Skeletal muscle tissue (tissue), 4 donors: ENCODE measurements around the gene TIAM2. TPM values are rescaled to one million over a fixed set of nuclear protein-coding genes. Genes with fewer than 3 reads are reported as not detected.
"Not testable (repeated sequence)": the region's sequence is repeated elsewhere in the genome, so short reads cannot be mapped to it uniquely, and the experiment has no call there.

Source experiments
- H3K27ac ChIP-seq: one replicate; pipeline ENCODE4 v1.7.0; 2013; ENCODE audit warnings: mild to moderate bottlenecking, low read depth, low read length, inconsistent platforms
- H3K27me3 ChIP-seq, 3 donors: one replicate each; pipeline ENCODE4 v1.7.0; 2013; ENCODE audit warnings: low read length in 3 of 3; ENCODE audit not compliant: control insufficient read depth in 3 of 3, insufficient read depth in 3 of 3
- H3K36me3 ChIP-seq, 3 donors: one replicate each; pipeline ENCODE4 v1.7.0; 2013; ENCODE audit warnings: low read length in 3 of 3; ENCODE audit not compliant: control insufficient read depth in 3 of 3, insufficient read depth in 3 of 3
- H3K4me1 ChIP-seq, 3 donors: one replicate each; pipeline ENCODE4 v1.7.0; 2013; ENCODE audit warnings: low read length in 3 of 3, mild to moderate bottlenecking in 3 of 3; ENCODE audit not compliant: control insufficient read depth in 3 of 3, insufficient read depth in 3 of 3
- H3K4me3 ChIP-seq, 3 donors: one replicate each; pipeline ENCODE4 v1.7.0; 2013; ENCODE audit warnings: low read length in 3 of 3
- H3K9ac ChIP-seq, 3 donors: one replicate each; pipeline ENCODE4 v1.7.0; 2013; ENCODE audit warnings: low read length in 3 of 3, mild to moderate bottlenecking in 3 of 3, moderate library complexity in 2 of 3, low read depth in 1 of 3
- H3K9me3 ChIP-seq, 3 donors: one replicate each; pipeline ENCODE4 v1.7.0; 2013; ENCODE audit warnings: low read length in 3 of 3; ENCODE audit not compliant: control insufficient read depth in 3 of 3
- total RNA-seq: library from RNA; depleted of rRNA; stranded (reverse); fragments of >200 nt; gene quantifications from one replicate; pipeline ENCODE4 v1.2.3, GENCODE V29; 2014
- donor health status: Osteomylitis.

Gene TIAM2
- total RNA-seq, 1 donor from 2014 or later, result 22.4 TPM

- peak overlapping the region in 1 of 3 donors; percentile 12 for H3K9ac ChIP-seq
- no peaks in the 10 kb centered on the region for H3K9me3 ChIP-seq
- no peaks in the 10 kb centered on the region for H3K27me3 ChIP-seq
- peak overlapping the region; percentile 8 for H3K27ac ChIP-seq
- H3K36me3 ChIP-seq, result no peaks in the 10 kb centered on the region
- peak overlapping the region in 1 of 3 donors; percentile 7 for H3K4me3 ChIP-seq
- H3K4me1 ChIP-seq, result peaks cover 7 to 8% (median 7%) of the 10 kb centered on the region in 3 donors
These were observed 176.1 kb downstream of the TIAM2 start for GRCh38 chr6:155171109-155171746.

DNA sequence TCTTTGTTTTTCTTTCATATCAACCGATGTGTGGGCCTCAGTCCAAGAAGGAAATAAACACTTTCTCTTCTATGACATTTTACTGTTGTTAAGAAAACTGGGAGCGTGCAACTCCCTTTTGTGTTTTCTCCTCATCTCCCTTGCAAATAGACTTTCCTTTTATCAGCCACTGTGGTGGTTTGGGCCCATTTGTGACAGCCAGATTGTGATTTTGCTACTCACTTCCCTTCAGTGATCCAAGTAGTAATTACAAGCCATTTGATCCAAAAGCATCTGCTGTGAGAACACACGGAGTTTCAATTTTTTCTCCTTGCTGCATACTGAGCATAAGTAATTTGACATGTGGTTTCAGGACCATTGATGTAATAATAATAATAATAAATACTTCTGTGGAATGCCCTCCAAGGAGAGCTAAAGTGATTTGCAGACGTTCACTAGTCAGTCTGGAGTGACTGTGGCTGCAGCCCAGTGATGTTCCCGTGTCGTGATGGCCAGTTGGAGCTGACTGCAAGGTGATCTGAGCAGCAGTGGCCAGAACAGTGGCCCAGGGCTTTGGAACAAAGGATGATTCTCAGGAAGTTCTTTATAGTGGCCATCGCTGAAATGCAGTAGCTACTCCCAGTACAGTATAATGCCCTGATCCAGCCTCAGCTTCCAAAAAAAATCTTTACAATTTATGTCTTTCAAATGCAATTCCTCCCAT, 176.8 kb downstream of the TIAM2 start:
- H3K4me3 ChIP-seq, result peak overlapping the region in 1 of 3 donors; percentile 1
- H3K9ac ChIP-seq, result no peak overlapping the region

DNA sequence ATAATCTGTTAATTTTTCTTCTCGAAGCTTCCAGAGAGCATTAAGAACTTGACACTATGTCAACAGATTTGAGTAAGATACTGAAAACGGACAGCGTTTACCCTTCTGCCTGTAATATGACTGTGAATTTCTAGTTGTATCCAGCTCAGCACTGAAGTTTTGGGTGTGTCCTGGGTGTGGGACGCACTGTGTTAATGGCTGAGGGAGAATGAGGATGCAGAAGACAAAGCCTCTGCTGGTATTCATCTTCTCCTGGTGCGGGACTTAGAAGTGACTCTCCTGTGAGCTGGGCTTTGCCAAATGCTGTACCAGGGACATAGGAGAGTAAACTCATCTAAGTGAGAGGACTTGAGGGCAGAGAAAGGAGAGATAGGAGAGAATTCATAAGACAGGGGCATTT, 178.4 kb downstream of the TIAM2 start:
- Histone ChIP-seq H3K9ac (no peak overlapping the region), H3K4me3 (no peak overlapping the region), H3K27me3 (no peaks in the 10 kb centered on the region), H3K9me3 (no peaks in the 10 kb centered on the region), H3K4me1 (peaks cover 7 to 8% (median 7%) of the 10 kb centered on the region in 3 donors), H3K27ac (no peak overlapping the region), H3K36me3 (no peaks in the 10 kb centered on the region)

More for the DNA sequence above, 176.8 kb downstream of the TIAM2 start:
- Histone ChIP-seq H3K9me3 (no peaks in the 10 kb centered on the region), H3K36me3 (no peaks in the 10 kb centered on the region), H3K4me1 (peaks cover 7 to 8% (median 7%) of the 10 kb centered on the region in 3 donors), H3K27ac (peak overlapping the region; percentile 8), H3K27me3 (no peaks in the 10 kb centered on the region)

DNA sequence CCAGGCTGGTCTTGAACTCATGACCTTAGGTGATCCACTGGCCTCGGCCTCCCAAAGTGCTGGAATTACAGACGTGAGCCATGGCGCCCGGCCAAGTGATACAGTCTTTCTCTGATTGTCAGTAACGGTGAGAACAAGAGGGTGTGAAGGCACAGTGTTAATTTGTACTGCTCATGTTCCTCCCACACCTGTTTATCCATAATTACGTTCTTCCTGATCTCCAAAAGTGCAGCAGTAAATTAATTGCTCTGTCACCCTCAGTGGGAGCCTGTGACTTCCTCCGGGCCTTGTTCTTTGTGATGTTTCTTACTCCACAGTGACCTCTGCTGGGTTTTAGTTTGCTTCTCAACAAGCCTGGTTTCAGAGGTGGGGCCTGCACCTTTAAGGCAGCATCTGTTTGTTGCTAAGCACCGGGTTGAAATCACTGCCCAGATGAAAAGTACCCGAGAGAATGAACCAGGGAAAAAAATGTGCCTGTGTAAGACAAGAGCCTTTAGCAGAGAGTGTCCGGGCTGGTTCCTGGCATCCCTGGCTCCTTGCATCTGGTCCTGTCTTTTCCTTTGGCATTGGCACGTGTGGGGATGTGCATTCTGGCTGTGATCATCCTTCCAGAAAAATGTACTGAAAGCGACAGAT, 179.6 kb downstream of the TIAM2 start:
- no peaks in the 10 kb centered on the region for H3K9me3 ChIP-seq
- H3K36me3 ChIP-seq, result no peaks in the 10 kb centered on the region
- H3K4me3 ChIP-seq, result no peak overlapping the region
- no peak overlapping the region for H3K27ac ChIP-seq
- H3K4me1 ChIP-seq, result peaks cover 7 to 8% (median 7%) of the 10 kb centered on the region in 3 donors
- H3K27me3 ChIP-seq, result no peaks in the 10 kb centered on the region
- no peak overlapping the region for H3K9ac ChIP-seq

DNA sequence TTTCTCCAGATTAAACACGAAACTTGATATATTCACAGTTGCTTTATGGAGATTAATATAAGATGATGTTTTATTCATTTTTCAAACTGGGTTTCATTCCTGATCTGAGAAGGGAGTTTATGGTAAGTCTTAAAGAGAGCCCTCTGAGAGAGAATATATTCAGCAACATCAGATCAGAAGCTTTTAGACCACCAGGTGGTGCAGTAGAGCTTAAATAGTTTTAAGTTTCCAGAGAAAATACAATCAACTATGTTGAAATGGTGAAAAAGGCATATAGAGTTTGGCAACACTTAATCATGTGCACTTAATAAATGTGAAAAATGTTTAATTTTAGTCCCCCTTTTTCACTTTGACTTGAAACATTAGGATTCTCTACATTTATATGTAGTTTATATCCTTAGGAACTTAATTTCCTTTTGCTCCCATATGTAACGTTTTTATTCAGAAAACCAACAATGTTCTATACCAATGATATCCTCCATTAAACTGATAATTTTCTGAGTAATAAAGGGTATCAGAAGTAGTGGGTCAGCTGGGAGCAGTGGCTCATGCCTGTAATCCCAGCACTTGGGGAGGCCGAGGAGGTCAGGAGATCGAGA, 182.3 kb downstream of the TIAM2 start:
- Histone ChIP-seq H3K36me3 (peaks cover 3 to 5% (median 5%) of the 10 kb centered on the region in 3 donors), H3K27ac (no peak overlapping the region), H3K27me3 (no peaks in the 10 kb centered on the region), H3K9me3 (no peaks in the 10 kb centered on the region), H3K4me1 (peaks cover 0 to 3% (median 3%) of the 10 kb centered on the region in 3 donors), H3K4me3 (no peak overlapping the region), H3K9ac (no peak overlapping the region)

DNA sequence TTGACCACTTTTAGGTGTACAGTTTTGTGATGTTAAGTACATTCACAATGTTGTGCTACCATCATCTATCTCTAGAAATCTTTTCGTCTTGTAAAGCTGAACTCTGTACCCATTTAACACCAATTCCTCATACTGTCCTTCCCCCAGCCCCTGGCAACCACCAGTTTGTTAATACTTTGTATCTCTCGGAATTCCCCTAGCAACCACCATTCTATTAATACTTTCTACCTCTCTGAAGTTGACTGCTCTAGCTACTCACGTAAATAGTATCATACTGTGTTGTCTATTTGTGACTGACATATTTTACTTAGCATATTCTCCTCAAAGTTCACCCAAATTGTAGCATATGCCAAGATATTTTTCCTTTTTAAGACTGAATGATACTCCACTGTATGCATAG, 186.4 kb downstream of the TIAM2 start:
- H3K4me3 ChIP-seq, result no peak overlapping the region
- no peak overlapping the region for H3K27ac ChIP-seq
- H3K9ac ChIP-seq, result no peak overlapping the region
- H3K4me1 ChIP-seq, result peaks cover 0 to 4% (median 3%) of the 10 kb centered on the region in 3 donors
- peaks cover 5 to 8% (median 5%) of the 10 kb centered on the region in 3 donors for H3K36me3 ChIP-seq
- H3K9me3 ChIP-seq, result no peaks in the 10 kb centered on the region
- no peaks in the 10 kb centered on the region for H3K27me3 ChIP-seq

- Histone ChIP-seq H3K4me3 (no peak overlapping the region), H3K9ac (no peak overlapping the region), H3K36me3 (peaks cover 5 to 8% (median 5%) of the 10 kb centered on the region in 3 donors), H3K27ac (no peak overlapping the region), H3K4me1 (peaks cover 0 to 4% (median 3%) of the 10 kb centered on the region in 3 donors), H3K9me3 (no peaks in the 10 kb centered on the region), H3K27me3 (no peaks in the 10 kb centered on the region)
These were observed 187.0 kb downstream of the TIAM2 start for GRCh38 chr6:155182103-155182502.

GRCh38 chr6:155183095-155183494, 188.0 kb downstream of the TIAM2 start:
- Histone ChIP-seq H3K9ac (no peak overlapping the region), H3K4me1 (peaks cover 0 to 7% (median 4%) of the 10 kb centered on the region in 3 donors), H3K9me3 (no peaks in the 10 kb centered on the region), H3K27me3 (no peaks in the 10 kb centered on the region), H3K27ac (no peak overlapping the region), H3K36me3 (peaks cover 5 to 8% (median 5%) of the 10 kb centered on the region in 3 donors), H3K4me3 (no peak overlapping the region)

DNA sequence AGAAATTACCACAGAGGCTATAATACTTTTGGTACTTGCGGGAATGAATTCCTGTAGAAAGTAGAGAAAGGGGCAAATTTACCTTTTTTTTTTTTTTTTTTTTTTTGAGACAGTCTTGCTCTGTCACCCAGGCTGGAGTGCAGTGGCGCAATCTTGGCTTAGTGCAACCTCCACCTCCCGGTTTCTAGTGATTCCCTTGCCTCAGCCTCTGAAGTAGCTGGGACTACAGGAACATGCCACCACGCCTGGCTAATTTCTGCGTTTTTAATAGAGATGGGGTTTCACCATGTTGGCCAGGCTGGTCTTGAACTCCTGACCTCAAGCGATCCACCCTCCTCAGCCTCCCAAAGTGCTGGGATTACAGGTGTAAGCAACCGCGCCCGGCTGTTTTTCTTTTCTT, 189.9 kb downstream of the TIAM2 start:
- H3K4me3 ChIP-seq, H3K9me3 ChIP-seq, H3K27me3 ChIP-seq, H3K9ac ChIP-seq, H3K36me3 ChIP-seq, H3K27ac ChIP-seq: not testable (repeated sequence)
- peaks cover 8 to 11% (median 10%) of the 10 kb centered on the region in 3 donors for H3K4me1 ChIP-seq
